IMR-90 (cell line): ENCODE measurements around the gene XPC. TPM values are rescaled to one million over a fixed set of nuclear protein-coding genes. Genes with fewer than 3 reads are reported as not detected.
A peak's percentile ranks its signal among the peaks of the same experiment; 100 is the strongest.

Experiments used
- ATAC-seq: fragments of 200-7000 bp; cut with Tn5 transposase; 2 replicates; pipeline ENCODE4 v1.9.1; 2020; ENCODE audit warnings: low read depth, mild to moderate bottlenecking, moderate library complexity
- BruUV-seq: library from RNA; stranded (reverse); fragments of 400-500 nt; replicated peaks from 2 replicates; lab custom pipeline; 2021; lab: Mats Ljungman, UMichigan
- CTCF ChIA-PET: fragments of 300-600 bp; formaldehyde crosslinking; extraction: SDS; loops from one replicate; lab custom pipeline; 2021; ENCODE audit warnings: antibody characterized with exemption; lab: Yijun Ruan, JAX
- POLR2A ChIA-PET: fragments of 300-600 bp; sonication (Branson Sonifier 250); formaldehyde crosslinking; loops from one replicate; lab custom pipeline; 2022; ENCODE audit warnings: antibody characterized with exemption; ENCODE audit not compliant: unreplicated experiment; lab: Charles Lee
- DNase-seq: peaks from one replicate; pipeline ENCODE4 v3.0.0; 2013
- H2AFZ ChIP-seq: replicated peaks from 2 replicates; pipeline ENCODE3; 2013; ENCODE audit warnings: low read length, mild to moderate bottlenecking; ENCODE audit not compliant: poor library complexity
- H2AK5ac ChIP-seq: 2 replicates; pipeline ENCODE4 v1.6.1; 2013; ENCODE audit warnings: low read depth, low read length, inconsistent platforms
- H2AK9ac ChIP-seq: replicated peaks from 2 replicates; pipeline ENCODE3; 2013; ENCODE audit warnings: mild to moderate bottlenecking, low read depth, low read length, moderate library complexity; ENCODE audit not compliant: poor library complexity
- H2BK120ac ChIP-seq: 2 replicates; pipeline ENCODE4 v1.6.1; 2013; ENCODE audit warnings: low read depth, low read length, inconsistent platforms
- H2BK15ac ChIP-seq: 3 replicates; pipeline ENCODE4 v1.6.1; 2013; ENCODE audit warnings: low read depth, low read length, inconsistent platforms
- H2BK20ac ChIP-seq: 2 replicates; pipeline ENCODE4 v1.6.1; 2013; ENCODE audit warnings: low read depth, mild to moderate bottlenecking, inconsistent platforms, low read length, moderate library complexity
- H2BK5ac ChIP-seq: 2 replicates; pipeline ENCODE4 v1.6.1; 2013; ENCODE audit warnings: mild to moderate bottlenecking, low read depth, low read length, inconsistent platforms; ENCODE audit not compliant: poor library complexity, severe bottlenecking
- H3K14ac ChIP-seq: replicated peaks from 2 replicates; pipeline ENCODE4 v1.6.1; 2013; ENCODE audit warnings: low read depth, low read length, inconsistent platforms
- H3K18ac ChIP-seq: 2 replicates; pipeline ENCODE4 v1.6.1; 2013; ENCODE audit warnings: low read depth, low read length, control low read depth
- H3K23ac ChIP-seq: 2 replicates; pipeline ENCODE4 v1.6.1; 2013; ENCODE audit warnings: low read depth, low read length, inconsistent platforms
- H3K27ac ChIP-seq: 2 replicates; pipeline ENCODE4 v1.5.1; 2013; ENCODE audit warnings: mild to moderate bottlenecking, control low read depth, low read length; ENCODE audit not compliant: insufficient read depth
- H3K27me3 ChIP-seq: 2 replicates; pipeline ENCODE4 v1.6.1; 2013; ENCODE audit warnings: low read length; ENCODE audit not compliant: control insufficient read depth, insufficient read depth
- H3K36me3 ChIP-seq: 2 replicates; pipeline ENCODE4 v1.6.1; 2013; ENCODE audit warnings: low read length, mixed read lengths; ENCODE audit not compliant: control insufficient read depth, insufficient read depth
- H3K4ac ChIP-seq: 2 replicates; pipeline ENCODE4 v1.6.1; 2013; ENCODE audit warnings: low read depth, low read length, inconsistent platforms
- H3K4me1 ChIP-seq: 2 replicates; pipeline ENCODE4 v1.6.1; 2013; ENCODE audit warnings: low read length, mixed read lengths; ENCODE audit not compliant: control insufficient read depth, insufficient read depth
- H3K4me2 ChIP-seq: 2 replicates; pipeline ENCODE4 v1.6.1; 2013; ENCODE audit warnings: low read depth, mild to moderate bottlenecking, control low read depth, low read length, moderate library complexity
- H3K4me3 ChIP-seq: 2 replicates; pipeline ENCODE4 v1.5.1; 2013; ENCODE audit warnings: low read depth, mild to moderate bottlenecking, control low read depth, low read length, moderate library complexity; ENCODE audit not compliant: insufficient read depth
- H3K56ac ChIP-seq: 2 replicates; pipeline ENCODE4 v1.6.1; 2013; ENCODE audit warnings: low read length, inconsistent platforms; ENCODE audit not compliant: insufficient read depth; ENCODE audit errors: extremely low read depth
- H3K79me1 ChIP-seq, 2 experiments: 2 replicates each; pipeline ENCODE4 v1.6.1; 2013; ENCODE audit warnings: low read length in 2 of 2, inconsistent platforms in 1 of 2, low read depth in 1 of 2
- H3K9ac ChIP-seq: 2 replicates; pipeline ENCODE4 v1.6.1; 2013; ENCODE audit warnings: low read depth, low read length, control low read depth
- H3K9me1 ChIP-seq: 2 replicates; pipeline ENCODE4 v1.6.1; 2013; ENCODE audit warnings: low read length, inconsistent platforms; ENCODE audit not compliant: insufficient read depth
- H3K9me3 ChIP-seq: 2 replicates; pipeline ENCODE4 v1.6.1; 2013; ENCODE audit warnings: low read length; ENCODE audit not compliant: control insufficient read depth, insufficient read depth
- H4K20me1 ChIP-seq: 2 replicates; pipeline ENCODE4 v1.6.1; 2013; ENCODE audit warnings: low read length, inconsistent platforms; ENCODE audit not compliant: insufficient read depth
- H4K5ac ChIP-seq: 2 replicates; pipeline ENCODE4 v1.6.1; 2013; ENCODE audit warnings: mild to moderate bottlenecking, low read depth, low read length, control low read depth
- H4K8ac ChIP-seq, 2 experiments: 2 replicates each; pipeline ENCODE4 v1.6.1; 2013; ENCODE audit warnings: low read depth in 2 of 2, low read length in 2 of 2, control low read depth in 1 of 2, inconsistent platforms in 1 of 2
- H4K91ac ChIP-seq: 2 replicates; pipeline ENCODE4 v1.6.1; 2013; ENCODE audit warnings: low read depth, low read length, inconsistent platforms; ENCODE audit not compliant: insufficient read depth
- BHLHE40 ChIP-seq: fragments of 150-350 bp; IDR thresholded peaks from 2 replicates; pipeline ENCODE4 v1.6.1; 2016; ENCODE audit warnings: mild to moderate bottlenecking, low read depth, low read length
- CHD1 ChIP-seq: IDR thresholded peaks from 2 replicates; pipeline ENCODE4 v1.6.1; 2012; ENCODE audit warnings: low read depth, low read length, improper control_type of control experiment
- CTCF ChIP-seq: conservative IDR thresholded peaks from 2 replicates; pipeline ENCODE4 v1.5.1; 2012; ENCODE audit warnings: mild to moderate bottlenecking, low read depth, low read length, improper control_type of control experiment
- ELK1 ChIP-seq: fragments of 150-350 bp; IDR thresholded peaks from 2 replicates; pipeline ENCODE4 v1.6.1; 2016; ENCODE audit warnings: low read depth, mild to moderate bottlenecking, low read length, moderate library complexity, borderline replicate concordance
- MAFK ChIP-seq: IDR thresholded peaks from 2 replicates; pipeline ENCODE4 v1.6.1; 2012; ENCODE audit warnings: low read depth, low read length, improper control_type of control experiment
- NFE2L2 ChIP-seq: fragments of 150-350 bp; IDR thresholded peaks from 2 replicates; pipeline ENCODE4 v1.6.1; 2016; ENCODE audit warnings: low read depth, mild to moderate bottlenecking, low read length
- POLR2A ChIP-seq: IDR thresholded peaks from 2 replicates; pipeline ENCODE4 v1.6.1; 2012; ENCODE audit warnings: mild to moderate bottlenecking, low read depth, low read length
- RAD21 ChIP-seq: IDR thresholded peaks from 2 replicates; pipeline ENCODE4 v1.6.1; 2012; ENCODE audit warnings: low read length, improper control_type of control experiment
- RCOR1 ChIP-seq: IDR thresholded peaks from 2 replicates; pipeline ENCODE4 v1.6.1; 2012; ENCODE audit warnings: mild to moderate bottlenecking, low read length, improper control_type of control experiment; ENCODE audit not compliant: insufficient replicate concordance
- RFX5 ChIP-seq: IDR thresholded peaks from 2 replicates; pipeline ENCODE4 v1.8.0; 2012; ENCODE audit warnings: low read depth, mild to moderate bottlenecking, low read length, moderate library complexity
- USF2 ChIP-seq: fragments of 150-350 bp; IDR thresholded peaks from 2 replicates; pipeline ENCODE4 v1.6.1; 2017; ENCODE audit warnings: mild to moderate bottlenecking, antibody characterized with exemption, low read length, low read depth
- WGBS, 2 experiments: methylation state at CpG; one replicate each; pipeline versions ENCODE4 v1.1.5 to v1.1.7; 2013; ENCODE audit warnings: missing lambda C conversion rate in 2 of 2; ENCODE audit not compliant: insufficient read length in 1 of 2; ENCODE audit errors: extremely low coverage in 2 of 2; 5-methylcytosine and 5-hydroxymethylcytosine counted together
- dilution Hi-C: fragments of 300-500 bp; cut with HindIII; formaldehyde crosslinking; loops from one replicate; pipeline ENCODE4 v1.14.3; 2018; ENCODE audit warnings: low sequenced_read_pairs; ENCODE audit not compliant: unreplicated experiment
- in situ Hi-C: fragments of 300-500 bp; cut with MboI; formaldehyde crosslinking; loops from 3 replicates; pipeline ENCODE4 v1.14.3; 2019; ENCODE audit warnings: low sequenced_read_pairs, inconsistent platforms, mixed read lengths
- intact Hi-C: fragments of 100-400 bp; cut with micrococcal nuclease; formaldehyde crosslinking; loops from 2 replicates; pipeline ENCODE4 v1.10.0; 2022
- polyA plus RNA-seq, 3 experiments: library from polyadenylated mRNA; depleted of rRNA; stranded (reverse); fragments of >200 nt; gene quantifications; 2 replicates each; pipeline ENCODE4 v1.2.3, GENCODE V29; 2012; ENCODE audit warnings: low replicate concordance in 1 of 3
- total RNA-seq: library from RNA; depleted of rRNA; stranded (reverse); fragments of >200 nt; gene quantifications from 2 replicates; pipeline ENCODE4 v1.2.3, GENCODE V29; 2012

The XPC gene
- total and polyA plus RNA-seq, 2 of the 4 experiments (the other 2 are of a cell fraction) = 30.9 to 48.8 TPM

- dilution Hi-C loops (no loop called here), intact Hi-C loops (no loop called here), in situ Hi-C loops (loop anchor here (25.0 kb wide), 2 partner anchors 230 to 630 kb away; partner anchors contain the start of genes HDAC11 and WNT7A)
- peaks cover 6% of the 10 kb centered on the region; the same call in 1 of the 2 replicates for H3K4me1 ChIP-seq
- H3K56ac ChIP-seq = no peak overlapping the region
- no peak for ATAC-seq
- no peak overlapping the region for H4K91ac ChIP-seq
- WGBS, 2 experiments = 80% methylated on average over 1 of the region's 10 CpGs; no CpG with 5 or more reads in 1 of the 2 experiments
- CTCF ChIA-PET = no interaction called here
- H3K9me3 ChIP-seq = no peaks in the 10 kb centered on the region
- no peak overlapping the region for H4K8ac ChIP-seq
- no peak overlapping the region for H2BK20ac ChIP-seq
- H3K14ac ChIP-seq = no peak overlapping the region
- no peaks in the 10 kb centered on the region for H3K27me3 ChIP-seq
- TF ChIP-seq RFX5 (no peak), ELK1 (no peak), NFE2L2 (no peak), BHLHE40 (no peak), CTCF (no peak), RCOR1 (no peak), USF2 (no peak), MAFK (no peak), RAD21 (no peak), POLR2A (no peak), CHD1 (no peak)
- no peak overlapping the region for H3K18ac ChIP-seq
- no peak overlapping the region for H2AK9ac ChIP-seq
- no peak overlapping the region for H4K5ac ChIP-seq
- no peak overlapping the region for H2BK5ac ChIP-seq
- no peak overlapping the region for H2AFZ ChIP-seq
- H2AK5ac ChIP-seq = no peak overlapping the region
- no peak overlapping the region for H3K4ac ChIP-seq
- H3K9ac ChIP-seq = no peak overlapping the region
- H2BK120ac ChIP-seq = no peak overlapping the region
- H3K9me1 ChIP-seq = peaks cover 12% of the 10 kb centered on the region; the same call in 1 of the 2 replicates
- BruUV-seq = no TSS peak
- H4K20me1 ChIP-seq = no peaks in the 10 kb centered on the region
- POLR2A ChIA-PET = no interaction called here
- peaks cover 16% of the 10 kb centered on the region for H3K36me3 ChIP-seq
- peak overlapping the region; percentile 7; the same call in 1 of the 2 replicates for H3K27ac ChIP-seq
- no peak overlapping the region for H3K4me3 ChIP-seq
- H3K23ac ChIP-seq = no peak overlapping the region
- H2BK15ac ChIP-seq = no peak overlapping the region
- no peak overlapping the region for H3K4me2 ChIP-seq
- peaks cover 20 to 25% of the 10 kb centered on the region in 2 experiments for H3K79me1 ChIP-seq
- DNase-seq = no peak
These were observed 60.7 kb downstream of the XPC start for GRCh38 chr3:14117468-14118399.
